ENCODE results near the gene PTPRU. TPM values are rescaled to one million over a fixed set of nuclear protein-coding genes. Genes with fewer than 3 reads are reported as not detected.

PTPRU gene
- total RNA-seq, 1 donor from 2014 or later: 32.7 TPM

- no peak for TF ChIP-seq CTCF (IDR thresholded peaks at IDR 0.05)
- no peak overlapping the region for H3K27ac ChIP-seq
- no peak overlapping the region for H3K4me3 ChIP-seq
- H3K27me3 ChIP-seq: no peaks in the 10 kb centered on the region
- no peaks in the 10 kb centered on the region for H3K36me3 ChIP-seq
- no peaks in the 10 kb centered on the region for H3K9me3 ChIP-seq
- intact Hi-C loops (cut with DNase I): no loop called here
- H3K4me1 ChIP-seq: no peaks in the 10 kb centered on the region
- no peak for DNase-seq (ENCODE audit: low spot score in 2 of 2)
These were observed 15.1 kb downstream of the PTPRU start for GRCh38 chr1:29251164-29252124.

DNA sequence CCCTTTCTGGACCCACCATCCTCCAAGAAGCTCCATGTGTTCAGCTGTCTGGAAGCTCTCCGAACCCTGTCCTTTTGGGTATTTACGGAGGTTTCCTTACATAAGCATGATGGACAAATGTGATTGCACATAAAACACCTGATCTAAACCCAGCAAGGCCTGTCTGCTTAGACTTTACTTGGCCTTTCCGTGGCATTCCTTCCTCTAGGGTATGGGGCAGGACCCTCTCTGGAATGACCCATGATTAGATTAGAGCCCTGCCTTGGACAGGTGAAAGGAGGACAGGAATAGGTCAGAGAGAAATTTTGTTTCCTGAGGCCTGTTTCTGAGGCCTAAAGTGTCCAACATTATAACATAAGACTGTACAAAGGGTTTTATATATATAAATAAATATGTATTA is 16.9 kb downstream of the PTPRU start:
- no peaks in the 10 kb centered on the region for H3K36me3 ChIP-seq
- no peak overlapping the region for H3K27ac ChIP-seq
- no peaks in the 10 kb centered on the region for H3K27me3 ChIP-seq
- peaks cover 0 to 5% of the 10 kb centered on the region in 2 donors for H3K4me1 ChIP-seq
- intact Hi-C loops (cut with DNase I): no loop called here
- H3K9me3 ChIP-seq: no peaks in the 10 kb centered on the region
- H3K4me3 ChIP-seq: no peak overlapping the region
- TF ChIP-seq CTCF (IDR thresholded peaks at IDR 0.05): no peak
- no peak for DNase-seq (ENCODE audit: low spot score in 2 of 2)

DNA sequence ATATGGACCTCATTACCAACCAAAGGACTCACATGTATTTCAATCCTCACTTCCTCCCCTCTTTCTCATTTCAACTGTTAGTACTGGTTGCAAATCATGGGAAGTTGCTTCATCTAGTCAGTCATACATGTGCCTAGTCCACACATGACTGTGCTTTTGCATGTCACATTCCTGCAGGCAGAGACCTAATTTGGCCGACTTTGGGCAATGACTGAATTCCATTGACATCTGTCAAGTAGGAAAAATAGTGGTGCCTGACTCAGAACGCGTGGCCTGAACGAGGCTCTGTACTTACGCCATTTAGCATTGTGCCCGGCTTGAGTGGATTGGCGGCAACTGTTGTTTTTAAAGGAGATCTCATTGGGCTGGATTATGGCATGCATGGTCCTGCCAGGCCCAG is 18.0 kb downstream of the PTPRU start:
- Histone ChIP-seq H3K36me3 (no peaks in the 10 kb centered on the region), H3K9me3 (no peaks in the 10 kb centered on the region), H3K4me1 (peaks cover 0 to 8% of the 10 kb centered on the region in 2 donors), H3K27ac (no peak overlapping the region), H3K4me3 (no peak overlapping the region), H3K27me3 (no peaks in the 10 kb centered on the region)
- no peak for DNase-seq (ENCODE audit: low spot score in 2 of 2)
- no peak for TF ChIP-seq CTCF (IDR thresholded peaks at IDR 0.05)
- intact Hi-C loops (cut with DNase I): no loop called here

GRCh38 chr1:29255134-29255666 is 18.9 kb downstream of the PTPRU start:
- peaks cover 0 to 11% of the 10 kb centered on the region in 2 donors for H3K4me1 ChIP-seq
- H3K36me3 ChIP-seq: no peaks in the 10 kb centered on the region
- intact Hi-C loops (cut with DNase I): no loop called here
- no peak for DNase-seq (ENCODE audit: low spot score in 2 of 2)
- no peak for TF ChIP-seq CTCF (IDR thresholded peaks at IDR 0.05)
- no peak overlapping the region for H3K4me3 ChIP-seq
- no peaks in the 10 kb centered on the region for H3K9me3 ChIP-seq
- no peak overlapping the region for H3K27ac ChIP-seq
- no peaks in the 10 kb centered on the region for H3K27me3 ChIP-seq

- H3K27ac ChIP-seq: no peak overlapping the region
- no peaks in the 10 kb centered on the region for H3K27me3 ChIP-seq
- H3K36me3 ChIP-seq: no peaks in the 10 kb centered on the region
- no peak overlapping the region for H3K4me3 ChIP-seq
- TF ChIP-seq CTCF (IDR thresholded peaks at IDR 0.05): no peak
- DNase-seq (ENCODE audit: low spot score in 2 of 2): no peak
- no peaks in the 10 kb centered on the region for H3K9me3 ChIP-seq
- H3K4me1 ChIP-seq: peaks cover 0 to 11% of the 10 kb centered on the region in 2 donors
- intact Hi-C loops (cut with DNase I): no loop called here
These were observed 20.1 kb downstream of the PTPRU start for GRCh38 chr1:29256394-29256793.
